Gastrocnemius medialis (tissue), 4 donors: ENCODE results near the gene MS4A18. TPM values are rescaled to one million over a fixed set of nuclear protein-coding genes. Genes with fewer than 3 reads are reported as not detected.

Source experiments
- ATAC-seq, 2 donors: fragments of 150-250 bp; one replicate each; pipeline ENCODE4 v1.9.1; 2016
- DNase-seq, 2 donors: peaks; one replicate each; pipeline ENCODE4 v3.0.0-alpha.2; 2019
- H3K27ac ChIP-seq, 4 donors: fragments of 200-600 bp; sonication (generic); 1 replicate in 1 of 4; 2 replicates in 3 of 4; pipeline ENCODE4 v1.5.1; 2016 to 2018; ENCODE audit warnings: mild to moderate bottlenecking in 2 of 4, moderate library complexity in 1 of 4
- H3K27me3 ChIP-seq, 3 donors: fragments of 200-600 bp; sonication (generic) in 2 of 3; 1 replicate in 1 of 3; 2 replicates in 2 of 3; pipeline versions ENCODE4 v1.5.1 to v1.6.0; 2016 to 2019; ENCODE audit warnings: mild to moderate bottlenecking in 1 of 3, moderate library complexity in 1 of 3
- H3K36me3 ChIP-seq, 2 donors: fragments of 200-600 bp; sonication (generic) in 1 of 2; one replicate each; pipeline ENCODE4 v1.5.1; 2017 to 2018
- H3K4me1 ChIP-seq, 2 donors: fragments of 200-600 bp; sonication (generic) in 1 of 2; one replicate each; pipeline ENCODE4 v1.5.1; 2016 to 2017; ENCODE audit warnings: mild to moderate bottlenecking in 2 of 2
- H3K4me3 ChIP-seq, 4 donors: fragments of 200-600 bp; sonication (generic) in 3 of 4; 1 replicate in 1 of 4; 2 replicates in 3 of 4; pipeline ENCODE4 v1.5.1; 2016 to 2019; ENCODE audit warnings: mild to moderate bottlenecking in 2 of 4
- H3K9me3 ChIP-seq, 3 donors: fragments of 200-600 bp; sonication (generic) in 2 of 3; 1 replicate in 1 of 3; 2 replicates in 2 of 3; pipeline ENCODE4 v1.5.1; 2016 to 2019
- POLR2A ChIP-seq, 2 donors: fragments of 450-650 bp; IDR thresholded peaks; one replicate each; pipeline ENCODE4 v1.6.1; 2017; ENCODE audit warnings: antibody characterized with exemption in 2 of 2, mild to moderate bottlenecking in 2 of 2, moderate library complexity in 2 of 2
- in situ Hi-C, 4 donors: fragments of 200-750 bp; cut with MboI; loops; one replicate each; pipeline versions ENCODE4 v1.15.0 to v1.8.0; 2017; ENCODE audit warnings: low sequenced_read_pairs in 4 of 4
- intact Hi-C: fragments of 100-400 bp; cut with DNase I; formaldehyde crosslinking; loops from one replicate; pipeline ENCODE4 v1.15.1; 2023; ENCODE audit warnings: low total_unique reads
- total RNA-seq, 4 donors: library from RNA; depleted of rRNA; stranded (reverse); fragments of >200 nt; gene quantifications; one replicate each; pipeline versions ENCODE4 v1.1.0 to v1.2.3, GENCODE V29; 2016
- TF ChIP-seq, protein P1 (sequence below), 5 experiments: fragments of 450-650 bp in 3 of 5; fragments of 200-600 bp in 2 of 5; sonication (generic) in 2 of 5; IDR thresholded peaks in 4 of 5; conservative IDR thresholded peaks in 1 of 5; 1 replicate in 4 of 5; 2 replicates in 1 of 5; pipeline ENCODE4 v1.5.1; 2016 to 2019; ENCODE audit warnings: antibody characterized with exemption in 5 of 5, mild to moderate bottlenecking in 3 of 5, moderate library complexity in 3 of 5

The MS4A18 gene
- total RNA-seq, 4 donors from 2014 or later: not detected

DNA sequence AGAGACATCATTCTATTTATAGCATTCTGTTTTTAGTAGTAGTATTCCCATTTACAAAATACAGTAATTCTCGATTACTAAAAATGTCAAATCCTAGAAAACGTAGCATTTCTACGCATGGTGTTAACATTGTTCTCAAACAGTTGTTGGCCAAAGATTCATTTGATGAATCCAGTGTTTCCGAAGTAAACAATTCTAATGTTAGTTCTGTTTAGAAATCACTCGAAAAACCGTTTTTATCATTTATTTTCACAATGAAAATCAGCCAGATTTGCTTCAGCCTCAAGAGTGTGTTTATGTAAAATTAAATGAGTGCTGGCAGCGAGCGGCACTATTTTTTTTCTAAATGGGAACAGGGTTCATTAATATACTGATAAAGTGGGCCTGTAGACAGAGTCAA, 7.1 kb downstream of the MS4A18 start:
- intact Hi-C loops: no loop called here
- H3K4me1 ChIP-seq: no peaks in the 10 kb centered on the region
- no peaks in the 10 kb centered on the region for H3K27me3 ChIP-seq
- ATAC-seq (no peak), DNase-seq (no peak)
- no peaks in the 10 kb centered on the region for H3K9me3 ChIP-seq
- TF ChIP-seq, protein P1, sequence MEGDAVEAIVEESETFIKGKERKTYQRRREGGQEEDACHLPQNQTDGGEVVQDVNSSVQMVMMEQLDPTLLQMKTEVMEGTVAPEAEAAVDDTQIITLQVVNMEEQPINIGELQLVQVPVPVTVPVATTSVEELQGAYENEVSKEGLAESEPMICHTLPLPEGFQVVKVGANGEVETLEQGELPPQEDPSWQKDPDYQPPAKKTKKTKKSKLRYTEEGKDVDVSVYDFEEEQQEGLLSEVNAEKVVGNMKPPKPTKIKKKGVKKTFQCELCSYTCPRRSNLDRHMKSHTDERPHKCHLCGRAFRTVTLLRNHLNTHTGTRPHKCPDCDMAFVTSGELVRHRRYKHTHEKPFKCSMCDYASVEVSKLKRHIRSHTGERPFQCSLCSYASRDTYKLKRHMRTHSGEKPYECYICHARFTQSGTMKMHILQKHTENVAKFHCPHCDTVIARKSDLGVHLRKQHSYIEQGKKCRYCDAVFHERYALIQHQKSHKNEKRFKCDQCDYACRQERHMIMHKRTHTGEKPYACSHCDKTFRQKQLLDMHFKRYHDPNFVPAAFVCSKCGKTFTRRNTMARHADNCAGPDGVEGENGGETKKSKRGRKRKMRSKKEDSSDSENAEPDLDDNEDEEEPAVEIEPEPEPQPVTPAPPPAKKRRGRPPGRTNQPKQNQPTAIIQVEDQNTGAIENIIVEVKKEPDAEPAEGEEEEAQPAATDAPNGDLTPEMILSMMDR (IDR thresholded peaks at IDR 0.05 in 4 of 5, conservative IDR thresholded peaks at IDR 0.05 in 1 of 5): no peak
- no peak for TF ChIP-seq POLR2A (IDR thresholded peaks at IDR 0.05)
- in situ Hi-C loops: no loop called here
- no peak overlapping the region for H3K27ac ChIP-seq
- H3K4me3 ChIP-seq: no peak overlapping the region
- H3K36me3 ChIP-seq: no peaks in the 10 kb centered on the region

DNA sequence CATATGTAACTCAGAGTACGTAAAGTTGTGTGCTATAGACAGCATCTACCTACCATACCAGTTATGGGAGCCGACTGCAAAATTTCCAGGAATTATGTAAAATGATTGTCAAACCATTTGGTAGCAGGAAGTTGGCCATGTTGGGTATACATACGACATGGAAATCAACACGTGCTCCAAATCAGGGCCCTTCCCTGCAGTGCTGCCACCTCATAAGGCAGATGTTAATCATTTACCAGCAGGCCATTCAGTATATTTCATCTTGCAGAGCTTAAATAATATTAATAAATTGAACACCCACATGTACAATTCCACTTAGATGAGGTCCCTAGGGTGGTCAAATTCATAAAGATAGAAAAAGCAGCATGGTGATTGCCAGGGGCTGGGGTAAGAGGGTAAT, 9.8 kb downstream of the MS4A18 start:
- intact Hi-C loops (no loop called here), in situ Hi-C loops (no loop called here)
- Histone ChIP-seq H3K4me3 (no peak overlapping the region), H3K36me3 (no peaks in the 10 kb centered on the region), H3K9me3 (no peaks in the 10 kb centered on the region), H3K4me1 (no peaks in the 10 kb centered on the region), H3K27ac (no peak overlapping the region), H3K27me3 (no peaks in the 10 kb centered on the region)
- TF ChIP-seq POLR2A (IDR thresholded peaks at IDR 0.05): no peak
- TF ChIP-seq, protein P1 (IDR thresholded peaks at IDR 0.05 in 4 of 5, conservative IDR thresholded peaks at IDR 0.05 in 1 of 5): no peak
- ATAC-seq (no peak), DNase-seq (no peak)

DNA sequence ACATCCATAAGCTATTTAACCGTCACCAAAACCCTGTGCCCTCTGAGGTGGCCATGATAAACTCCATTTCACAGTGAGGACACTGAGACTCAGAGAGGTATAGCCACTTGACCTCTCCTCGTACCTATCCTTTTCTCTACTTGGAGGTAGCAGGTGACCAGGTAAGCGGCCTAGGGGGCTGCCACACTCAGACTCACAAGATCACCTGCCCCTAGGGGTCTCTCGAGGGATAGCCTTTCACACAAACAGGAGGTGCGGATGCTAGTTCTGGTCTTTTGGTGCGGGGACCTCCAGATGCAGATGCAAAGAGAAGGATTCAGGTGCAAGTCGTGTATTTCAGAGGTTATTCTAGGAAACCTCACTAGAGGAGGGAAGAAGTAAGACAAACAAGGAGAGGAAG, 14.6 kb downstream of the MS4A18 start:
- no peak overlapping the region for H3K4me3 ChIP-seq
- H3K4me1 ChIP-seq: no peaks in the 10 kb centered on the region
- H3K36me3 ChIP-seq: no peaks in the 10 kb centered on the region
- intact Hi-C loops: no loop called here
- H3K27ac ChIP-seq: no peak overlapping the region
- in situ Hi-C loops: no loop called here
- DNase-seq (no peak), ATAC-seq (no peak)
- H3K9me3 ChIP-seq: no peaks in the 10 kb centered on the region
- no peaks in the 10 kb centered on the region for H3K27me3 ChIP-seq
- TF ChIP-seq, protein P1 (IDR thresholded peaks at IDR 0.05 in 4 of 5, conservative IDR thresholded peaks at IDR 0.05 in 1 of 5): no peak
- TF ChIP-seq POLR2A (IDR thresholded peaks at IDR 0.05): no peak

DNA sequence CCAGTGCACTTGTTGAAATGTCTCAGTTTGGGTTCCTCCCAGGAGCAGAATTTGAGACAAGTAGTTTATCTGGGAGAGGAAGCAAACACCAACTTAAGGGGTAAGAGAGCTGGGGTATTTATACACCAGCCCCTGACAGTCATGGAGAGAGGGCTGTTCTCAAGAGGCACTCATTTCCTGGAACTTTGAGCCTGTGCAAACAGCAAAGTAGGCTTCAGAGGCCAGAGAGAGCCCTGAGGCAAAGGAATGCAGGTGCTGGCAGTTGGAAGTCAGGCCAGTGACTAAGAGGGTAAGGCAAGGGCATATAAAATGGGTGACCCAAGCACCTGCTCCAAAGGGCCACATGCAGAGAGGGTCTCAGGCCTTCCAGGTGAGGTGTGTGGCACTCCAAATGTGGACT, 16.1 kb downstream of the MS4A18 start:
- intact Hi-C loops: no loop called here
- Histone ChIP-seq H3K27ac (no peak overlapping the region), H3K4me1 (no peaks in the 10 kb centered on the region), H3K9me3 (no peaks in the 10 kb centered on the region), H3K4me3 (no peak overlapping the region), H3K27me3 (no peaks in the 10 kb centered on the region), H3K36me3 (no peaks in the 10 kb centered on the region)
- no peak for TF ChIP-seq POLR2A (IDR thresholded peaks at IDR 0.05)
- TF ChIP-seq, protein P1 (IDR thresholded peaks at IDR 0.05 in 4 of 5, conservative IDR thresholded peaks at IDR 0.05 in 1 of 5): no peak
- DNase-seq (no peak), ATAC-seq (no peak)
- in situ Hi-C loops: no loop called here

DNA sequence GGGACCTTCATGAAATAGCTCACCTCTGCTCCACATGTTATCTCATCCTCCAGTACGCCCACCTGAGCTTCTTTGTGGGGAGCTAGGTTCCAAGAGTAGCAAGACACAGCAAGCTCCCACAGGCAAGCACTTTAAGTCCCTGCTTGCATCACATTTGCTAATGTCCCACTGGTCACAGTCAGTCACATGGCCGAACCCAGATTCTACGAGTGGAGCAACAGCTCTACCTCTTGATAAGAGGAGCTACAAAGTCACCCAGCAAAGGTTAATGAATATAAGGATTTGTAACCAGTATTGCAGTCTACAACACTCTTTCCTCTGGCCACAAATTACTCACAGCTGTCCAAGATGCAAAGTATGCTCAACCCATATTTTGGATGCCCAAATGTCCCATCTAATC, 16.9 kb downstream of the MS4A18 start:
- H3K4me3 ChIP-seq: no peak overlapping the region
- H3K36me3 ChIP-seq: no peaks in the 10 kb centered on the region
- intact Hi-C loops: no loop called here
- DNase-seq (no peak), ATAC-seq (no peak)
- no peaks in the 10 kb centered on the region for H3K9me3 ChIP-seq
- no peaks in the 10 kb centered on the region for H3K4me1 ChIP-seq
- H3K27me3 ChIP-seq: no peaks in the 10 kb centered on the region
- no peak overlapping the region for H3K27ac ChIP-seq
- no peak for TF ChIP-seq POLR2A (IDR thresholded peaks at IDR 0.05)
- TF ChIP-seq, protein P1 (IDR thresholded peaks at IDR 0.05 in 4 of 5, conservative IDR thresholded peaks at IDR 0.05 in 1 of 5): no peak
- in situ Hi-C loops: no loop called here
